Right atrium auricular region (tissue), 2 donors: ENCODE data around the gene TAF11L2. TPM values are rescaled to one million over a fixed set of nuclear protein-coding genes. Genes with fewer than 3 reads are reported as not detected.
"Not testable (repeated sequence)": the region's sequence is repeated elsewhere in the genome, so short reads cannot be mapped to it uniquely, and the experiment has no call there.

Experiments
- DNase-seq: peaks from one replicate; pipeline ENCODE4 v3.0.0-alpha.2; 2019; ENCODE audit warnings: low spot score
- H3K27ac ChIP-seq, 2 donors: fragments of 200-600 bp; sonication (generic); 1 replicate in 1 of 2; 2 replicates in 1 of 2; pipeline ENCODE4 v1.5.1; 2016 to 2019
- H3K27me3 ChIP-seq, 2 donors: fragments of 200-600 bp; sonication (generic); one replicate each; pipeline versions ENCODE4 v1.5.1 to v1.6.0; 2017 to 2019
- H3K36me3 ChIP-seq: fragments of 200-600 bp; sonication (generic); one replicate; pipeline ENCODE4 v1.5.1; 2016
- H3K4me1 ChIP-seq, 2 donors: fragments of 200-600 bp; sonication (generic); one replicate each; pipeline versions ENCODE4 v1.5.1 to v1.6.0; 2017 to 2019
- H3K4me3 ChIP-seq, 2 donors: fragments of 200-600 bp; sonication (generic); 1 replicate in 1 of 2; 2 replicates in 1 of 2; pipeline ENCODE4 v1.5.1; 2017 to 2019; ENCODE audit warnings: mild to moderate bottlenecking in 1 of 2, moderate library complexity in 1 of 2
- H3K9me3 ChIP-seq, 2 donors: fragments of 200-600 bp; sonication (generic); one replicate each; pipeline ENCODE4 v1.5.1; 2019
- CTCF ChIP-seq, 2 donors: fragments of 200-600 bp; sonication (generic); IDR thresholded peaks; one replicate each; pipeline ENCODE4 v1.5.1; 2019; ENCODE audit warnings: antibody characterized with exemption in 2 of 2
- total RNA-seq, 2 donors: library from RNA; depleted of rRNA; stranded (reverse); fragments of >200 nt; gene quantifications; one replicate each; pipeline ENCODE4 v1.1.0, GENCODE V29; 2016

TAF11L2 gene
- not detected for total RNA-seq

- H3K4me1 ChIP-seq, H3K9me3 ChIP-seq, H3K27me3 ChIP-seq, DNase-seq, H3K36me3 ChIP-seq, H3K4me3 ChIP-seq, H3K27ac ChIP-seq: not testable (repeated sequence)
These were observed at the start of gene TAF11L2 for GRCh38 chr5:17497931-17498330. Gene TAF11L2, plus strand, starts transcription at chr5:17498231.

GRCh38 chr5:17448877-17449276, 49.2 kb upstream of the TAF11L2 start:
- H3K36me3 ChIP-seq = no peaks in the 10 kb centered on the region
- TF ChIP-seq CTCF (IDR thresholded peaks at IDR 0.05) = no peak
- H3K27ac ChIP-seq = no peak overlapping the region
- no peak for DNase-seq
- H3K27me3 ChIP-seq = no peaks in the 10 kb centered on the region
- H3K4me3 ChIP-seq = no peak overlapping the region
- H3K9me3 ChIP-seq = no peaks in the 10 kb centered on the region
- H3K4me1 ChIP-seq = no peaks in the 10 kb centered on the region

GRCh38 chr5:17452936-17453335, 45.1 kb upstream of the TAF11L2 start:
- no peaks in the 10 kb centered on the region for H3K36me3 ChIP-seq
- no peaks in the 10 kb centered on the region for H3K9me3 ChIP-seq
- no peak overlapping the region for H3K27ac ChIP-seq
- no peaks in the 10 kb centered on the region for H3K27me3 ChIP-seq
- H3K4me1 ChIP-seq = no peaks in the 10 kb centered on the region
- no peak for TF ChIP-seq CTCF (IDR thresholded peaks at IDR 0.05)
- DNase-seq = no peak
- no peak overlapping the region for H3K4me3 ChIP-seq

- Histone ChIP-seq H3K27me3 (no peaks in the 10 kb centered on the region), H3K4me3 (no peak overlapping the region), H3K27ac (no peak overlapping the region), H3K36me3 (no peaks in the 10 kb centered on the region), H3K4me1 (no peaks in the 10 kb centered on the region), H3K9me3 (no peaks in the 10 kb centered on the region)
- no peak for TF ChIP-seq CTCF (IDR thresholded peaks at IDR 0.05)
- DNase-seq = no peak
These were observed 42.1 kb upstream of the TAF11L2 start for GRCh38 chr5:17455942-17456341.

GRCh38 chr5:17461793-17462192, 36.2 kb upstream of the TAF11L2 start:
- no peak overlapping the region for H3K27ac ChIP-seq
- no peak for DNase-seq
- no peaks in the 10 kb centered on the region for H3K9me3 ChIP-seq
- H3K4me3 ChIP-seq = no peak overlapping the region
- no peak for TF ChIP-seq CTCF (IDR thresholded peaks at IDR 0.05)
- H3K27me3 ChIP-seq = no peaks in the 10 kb centered on the region
- H3K4me1 ChIP-seq = no peaks in the 10 kb centered on the region
- H3K36me3 ChIP-seq = no peaks in the 10 kb centered on the region

GRCh38 chr5:17463653-17464052, 34.4 kb upstream of the TAF11L2 start:
- H3K9me3 ChIP-seq = no peaks in the 10 kb centered on the region
- no peak overlapping the region for H3K27ac ChIP-seq
- no peak overlapping the region for H3K4me3 ChIP-seq
- H3K27me3 ChIP-seq = no peaks in the 10 kb centered on the region
- H3K36me3 ChIP-seq = no peaks in the 10 kb centered on the region
- TF ChIP-seq CTCF (IDR thresholded peaks at IDR 0.05) = no peak
- no peaks in the 10 kb centered on the region for H3K4me1 ChIP-seq
- no peak for DNase-seq
